OCI-LY3 (cell line): ENCODE measurements around the gene DENND2C.

Source experiments
- H2AFZ ChIP-seq: fragments of 200-600, 300-600 bp; shearing (Covaris generic); 2 replicates; pipeline ENCODE4 v1.6.0; 2014; ENCODE audit warnings: antibody characterized with exemption, low read depth, low read length
- H3K27ac ChIP-seq: fragments of 200-600, 300-600 bp; sonication (generic); 2 replicates; pipeline ENCODE4 v1.5.1; 2014; ENCODE audit warnings: mild to moderate bottlenecking, low read length, moderate library complexity, mixed read lengths
- H3K27me3 ChIP-seq: fragments of 200-600, 300-600 bp; sonication (generic); 2 replicates; pipeline ENCODE4 v1.6.1; 2014; ENCODE audit warnings: low read depth, low read length, mixed read lengths
- H3K36me3 ChIP-seq: fragments of 200-600, 300-600 bp; sonication (generic); replicated peaks from 2 replicates; pipeline ENCODE3; 2014; ENCODE audit warnings: low read depth, low read length, mixed read lengths
- H3K4me1 ChIP-seq: fragments of 300-600, 200-600 bp; sonication (generic); 2 replicates; pipeline ENCODE4 v1.6.1; 2014; ENCODE audit warnings: low read length, mixed read lengths
- H3K4me2 ChIP-seq: fragments of 200-600, 300-600 bp; sonication (generic); 2 replicates; pipeline ENCODE4 v1.6.1; 2014; ENCODE audit warnings: low read length, mixed read lengths
- H3K4me3 ChIP-seq: fragments of 300-600, 200-600 bp; sonication (generic); 2 replicates; pipeline ENCODE4 v1.5.1; 2014; ENCODE audit warnings: antibody characterized with exemption, mild to moderate bottlenecking, low read length, moderate library complexity
- H3K79me2 ChIP-seq: fragments of 300-600, 200-600 bp; shearing (Covaris generic); 2 replicates; pipeline ENCODE4 v1.6.1; 2014; ENCODE audit warnings: mild to moderate bottlenecking, low read length, mixed read lengths
- H3K9ac ChIP-seq: fragments of 300-600, 200-600 bp; shearing (Covaris generic); 2 replicates; pipeline ENCODE4 v1.6.0; 2014; ENCODE audit warnings: mild to moderate bottlenecking, low read length, moderate library complexity
- H3K9me3 ChIP-seq: fragments of 200-600, 300-600 bp; shearing (Covaris generic); 2 replicates; pipeline ENCODE4 v1.6.1; 2014; ENCODE audit warnings: low read length, mixed read lengths; ENCODE audit not compliant: insufficient read depth
- H4K20me1 ChIP-seq: fragments of 200-600, 300-600 bp; sonication (generic); 2 replicates; pipeline ENCODE4 v1.6.1; 2016; ENCODE audit warnings: low read length, mixed read lengths; ENCODE audit not compliant: insufficient read depth
- CTCF ChIP-seq: fragments of 200-600, 300-600 bp; sonication (generic); IDR thresholded peaks from 2 replicates; pipeline ENCODE4 v1.5.1; 2014; ENCODE audit warnings: antibody characterized with exemption, low read length, low read depth
- EZH2phosphoT487 ChIP-seq: fragments of 200-600 bp; shearing (Covaris generic); IDR thresholded peaks from 2 replicates; pipeline ENCODE4 v1.6.1; 2018; ENCODE audit warnings: antibody characterized with exemption, mixed run types, low read depth

Gene DENND2C

GRCh38 chr1:114552106-114552639 lies 117.7 kb downstream of the DENND2C start:
- no peak overlapping the region for H3K4me2 ChIP-seq
- no peaks in the 10 kb centered on the region for H4K20me1 ChIP-seq
- no peak overlapping the region for H2AFZ ChIP-seq
- no peak overlapping the region for H3K27ac ChIP-seq
- no peak overlapping the region for H3K4me3 ChIP-seq
- H3K9me3 ChIP-seq, result no peaks in the 10 kb centered on the region
- no peaks in the 10 kb centered on the region for H3K27me3 ChIP-seq
- H3K9ac ChIP-seq, result no peak overlapping the region
- no peaks in the 10 kb centered on the region for H3K79me2 ChIP-seq
- no peaks in the 10 kb centered on the region for H3K4me1 ChIP-seq
- no peaks in the 10 kb centered on the region for H3K36me3 ChIP-seq
- no peak for TF ChIP-seq CTCF
- no peak for TF ChIP-seq EZH2phosphoT487

- Histone ChIP-seq H3K4me3 (no peak overlapping the region), H3K27me3 (no peaks in the 10 kb centered on the region), H3K9me3 (no peaks in the 10 kb centered on the region), H3K27ac (no peak overlapping the region), H2AFZ (no peak overlapping the region), H3K9ac (no peak overlapping the region), H3K4me2 (no peak overlapping the region), H4K20me1 (no peaks in the 10 kb centered on the region), H3K4me1 (no peaks in the 10 kb centered on the region), H3K79me2 (no peaks in the 10 kb centered on the region), H3K36me3 (no peaks in the 10 kb centered on the region)
- TF ChIP-seq EZH2phosphoT487, result no peak
- TF ChIP-seq CTCF, result no peak
Observed at GRCh38 chr1:114551400-114551799, 118.4 kb downstream of the DENND2C start.

- Histone ChIP-seq H3K79me2 (no peaks in the 10 kb centered on the region), H3K27me3 (no peaks in the 10 kb centered on the region), H3K27ac (no peak overlapping the region), H3K9ac (no peak overlapping the region), H3K36me3 (no peaks in the 10 kb centered on the region), H2AFZ (no peak overlapping the region), H3K4me3 (no peak overlapping the region), H3K9me3 (no peaks in the 10 kb centered on the region), H4K20me1 (no peaks in the 10 kb centered on the region), H3K4me1 (no peaks in the 10 kb centered on the region), H3K4me2 (no peak overlapping the region)
- TF ChIP-seq EZH2phosphoT487, result no peak
Observed at GRCh38 chr1:114550336-114550735, 119.5 kb downstream of the DENND2C start.

GRCh38 chr1:114549137-114549536 lies 120.7 kb downstream of the DENND2C start:
- Histone ChIP-seq H3K79me2 (no peaks in the 10 kb centered on the region), H4K20me1 (no peaks in the 10 kb centered on the region), H3K36me3 (no peaks in the 10 kb centered on the region), H3K9me3 (no peaks in the 10 kb centered on the region), H3K4me2 (no peak overlapping the region), H3K4me1 (no peaks in the 10 kb centered on the region), H3K27me3 (no peaks in the 10 kb centered on the region), H3K9ac (no peak overlapping the region), H3K4me3 (no peak overlapping the region), H3K27ac (no peak overlapping the region), H2AFZ (no peak overlapping the region)
- TF ChIP-seq CTCF (no peak), EZH2phosphoT487 (no peak)

- Histone ChIP-seq H3K4me2 (no peak overlapping the region), H3K4me3 (no peak overlapping the region), H3K79me2 (no peaks in the 10 kb centered on the region), H3K9ac (no peak overlapping the region), H3K27me3 (no peaks in the 10 kb centered on the region), H4K20me1 (no peaks in the 10 kb centered on the region), H3K27ac (no peak overlapping the region), H3K4me1 (no peaks in the 10 kb centered on the region), H3K9me3 (no peaks in the 10 kb centered on the region), H2AFZ (no peak overlapping the region), H3K36me3 (no peaks in the 10 kb centered on the region)
- TF ChIP-seq EZH2phosphoT487, result no peak
- TF ChIP-seq CTCF, result no peak
Observed at GRCh38 chr1:114547076-114547475, 122.8 kb downstream of the DENND2C start.
